Astrocyte of the spinal cord (primary cell): ENCODE data around the gene SLC22A3.
A peak's percentile ranks its signal among the peaks of the same experiment; 100 is the strongest.

Experiments used
- DNase-seq: peaks from one replicate; pipeline ENCODE4 v3.0.0; 2011; ENCODE audit warnings: low read depth, low spot score
- H3K4me3 ChIP-seq: 2 replicates; pipeline ENCODE4 v1.5.1; 2011; ENCODE audit warnings: low read depth, mild to moderate bottlenecking, low read length, moderate library complexity
- in situ Hi-C: cut with HindIII; loops from 2 replicates; pipeline ENCODE4 v1.10.0; 2017; ENCODE audit warnings: low sequenced_read_pairs
- TF ChIP-seq, protein P1 (sequence below): IDR thresholded peaks from 2 replicates; pipeline ENCODE4 v1.5.1; 2012; ENCODE audit warnings: low read depth, mild to moderate bottlenecking, low read length, inconsistent platforms

The SLC22A3 gene

DNA sequence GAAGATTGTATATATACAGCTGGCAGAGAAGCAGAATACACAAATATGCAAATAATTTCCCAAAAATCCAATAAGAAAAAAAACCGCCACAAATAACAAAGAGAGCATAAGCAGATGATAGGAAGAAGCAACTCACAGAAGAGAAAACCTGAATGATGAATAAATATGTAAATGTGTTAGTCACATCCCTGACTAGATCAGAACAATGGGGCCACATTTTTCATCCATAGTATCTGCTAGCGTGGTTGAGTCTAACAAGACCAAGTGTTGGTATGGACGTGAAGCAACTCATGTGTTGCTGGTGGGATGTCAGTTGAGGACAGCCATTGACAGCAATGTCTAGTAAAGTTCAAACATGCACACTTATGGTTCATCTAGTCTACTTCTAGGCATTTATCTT is 3.9 kb upstream of the SLC22A3 start:
- in situ Hi-C loops: no loop called here
- TF ChIP-seq, protein P1, sequence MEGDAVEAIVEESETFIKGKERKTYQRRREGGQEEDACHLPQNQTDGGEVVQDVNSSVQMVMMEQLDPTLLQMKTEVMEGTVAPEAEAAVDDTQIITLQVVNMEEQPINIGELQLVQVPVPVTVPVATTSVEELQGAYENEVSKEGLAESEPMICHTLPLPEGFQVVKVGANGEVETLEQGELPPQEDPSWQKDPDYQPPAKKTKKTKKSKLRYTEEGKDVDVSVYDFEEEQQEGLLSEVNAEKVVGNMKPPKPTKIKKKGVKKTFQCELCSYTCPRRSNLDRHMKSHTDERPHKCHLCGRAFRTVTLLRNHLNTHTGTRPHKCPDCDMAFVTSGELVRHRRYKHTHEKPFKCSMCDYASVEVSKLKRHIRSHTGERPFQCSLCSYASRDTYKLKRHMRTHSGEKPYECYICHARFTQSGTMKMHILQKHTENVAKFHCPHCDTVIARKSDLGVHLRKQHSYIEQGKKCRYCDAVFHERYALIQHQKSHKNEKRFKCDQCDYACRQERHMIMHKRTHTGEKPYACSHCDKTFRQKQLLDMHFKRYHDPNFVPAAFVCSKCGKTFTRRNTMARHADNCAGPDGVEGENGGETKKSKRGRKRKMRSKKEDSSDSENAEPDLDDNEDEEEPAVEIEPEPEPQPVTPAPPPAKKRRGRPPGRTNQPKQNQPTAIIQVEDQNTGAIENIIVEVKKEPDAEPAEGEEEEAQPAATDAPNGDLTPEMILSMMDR: no peak
- H3K4me3 ChIP-seq: no peak overlapping the region
- DNase-seq: no peak

- in situ Hi-C loops: no loop called here
- TF ChIP-seq, protein P1: no peak
- no peak for DNase-seq
- no peak overlapping the region for H3K4me3 ChIP-seq
These were observed 637 bp upstream of the SLC22A3 start for GRCh38 chr6:160347259-160348222.

- DNase-seq: no peak
- in situ Hi-C loops: no loop called here
- TF ChIP-seq, protein P1: no peak
- H3K4me3 ChIP-seq: peak overlapping the region; percentile 29
These were observed 853 bp downstream of the SLC22A3 start for GRCh38 chr6:160349020-160349441.

GRCh38 chr6:160349814-160350350 is 1.7 kb downstream of the SLC22A3 start:
- in situ Hi-C loops: no loop called here
- TF ChIP-seq, protein P1: no peak
- no peak for DNase-seq
- H3K4me3 ChIP-seq: no peak overlapping the region

GRCh38 chr6:160353950-160354496 is 5.8 kb downstream of the SLC22A3 start:
- in situ Hi-C loops: no loop called here

GRCh38 chr6:160355001-160355400 is 6.8 kb downstream of the SLC22A3 start:
- peak; percentile 19 for DNase-seq
- in situ Hi-C loops: no loop called here
- TF ChIP-seq, protein P1: no peak
- H3K4me3 ChIP-seq: no peak overlapping the region

More at GRCh38 chr6:160353950-160354496, 5.8 kb downstream of the SLC22A3 start:
- DNase-seq: no peak
- H3K4me3 ChIP-seq: no peak overlapping the region
- TF ChIP-seq, protein P1: no peak
